ENCODE results near the gene TMEM74B. TPM values are rescaled to one million over a fixed set of nuclear protein-coding genes. Genes with fewer than 3 reads are reported as not detected.

The TMEM74B gene
- total and polyA plus RNA-seq, 10 donors = 0.46 to 2.7 (median 0.77) TPM; not detected in 1

- Histone ChIP-seq H3K4me1 (peaks cover 0 to 45% (median 15%) of the 10 kb centered on the region in 6 donors), H3K27me3 (replicated peaks in 1 of 7) (no peaks in the 10 kb centered on the region), H3K27ac (no peak overlapping the region), H3K9me3 (no peaks in the 10 kb centered on the region), H3K4me3 (no peak overlapping the region), H3K36me3 (peaks cover 3 to 94% (median 84%) of the 10 kb centered on the region in 6 donors)
- 63 to 84% (median 84%) methylated on average over 2 of the region's 2 CpGs for WGBS, 5 donors
- TF ChIP-seq POLR2AphosphoS5 (IDR thresholded peaks at IDR 0.05) (no peak), CTCF (IDR thresholded peaks at IDR 0.05 in 8 of 11, conservative IDR thresholded peaks at IDR 0.05 in 3 of 11) (no peak), POLR2A (IDR thresholded peaks at IDR 0.05) (no peak)
- intact Hi-C loops (cut with DNase I; ENCODE audit: low total_unique reads) = no loop called here
- DNase-seq = no peak
Measured at GRCh38 chr20:1134355-1134754, 50.4 kb downstream of the TMEM74B start.

GRCh38 chr20:1131354-1131753, 53.4 kb downstream of the TMEM74B start:
- intact Hi-C loops (cut with DNase I; ENCODE audit: low total_unique reads) = no loop called here
- H3K4me1 ChIP-seq = peaks cover 0 to 45% (median 15%) of the 10 kb centered on the region in 6 donors
- no peaks in the 10 kb centered on the region for H3K27me3 ChIP-seq (replicated peaks in 1 of 7)
- peak overlapping the region in 2 of 8 donors; percentile 1 to 27 for H3K27ac ChIP-seq
- DNase-seq = no peak
- WGBS, 5 donors = 93 to 99% (median 98%) methylated on average over 3 of the region's 3 CpGs
- no peak overlapping the region for H3K4me3 ChIP-seq
- H3K36me3 ChIP-seq = peaks cover 3 to 94% (median 86%) of the 10 kb centered on the region in 6 donors
- TF ChIP-seq POLR2A (IDR thresholded peaks at IDR 0.05) = no peak
- TF ChIP-seq CTCF (IDR thresholded peaks at IDR 0.05 in 8 of 11, conservative IDR thresholded peaks at IDR 0.05 in 3 of 11) = no peak
- TF ChIP-seq POLR2AphosphoS5 (IDR thresholded peaks at IDR 0.05) = no peak
- no peaks in the 10 kb centered on the region for H3K9me3 ChIP-seq

- no peak overlapping the region for H3K4me3 ChIP-seq
- WGBS, 5 donors = 20 to 49% (median 44%) methylated on average over 5 of the region's 5 CpGs
- peaks cover 0 to 48% (median 16%) of the 10 kb centered on the region in 6 donors for H3K4me1 ChIP-seq
- H3K27me3 ChIP-seq (replicated peaks in 1 of 7) = no peaks in the 10 kb centered on the region
- TF ChIP-seq CTCF (IDR thresholded peaks at IDR 0.05 in 8 of 11, conservative IDR thresholded peaks at IDR 0.05 in 3 of 11) (no peak), POLR2AphosphoS5 (IDR thresholded peaks at IDR 0.05) (peak in 2 of 3 donors; percentile 35 to 60)
- DNase-seq = peak; percentile 90
- peaks cover under 1 to 94% (median 86%) of the 10 kb centered on the region in 6 donors for H3K36me3 ChIP-seq
- intact Hi-C loops (cut with DNase I; ENCODE audit: low total_unique reads) = no loop called here
- no peaks in the 10 kb centered on the region for H3K9me3 ChIP-seq
- peak overlapping the region in 3 of 8 donors; percentile 1 to 41 (median 27) for H3K27ac ChIP-seq
Measured at GRCh38 chr20:1130847-1131246, 53.9 kb downstream of the TMEM74B start.

Other genes with a start within 250 kb of the TMEM74B start
- under 1 TPM in 2 of 7 donors, not detected in 5; 0.20 to 0.32 TPM for gene RSPO4, start 182.7 kb downstream of the TMEM74B start, total RNA-seq
- under 1 TPM in 2 of 3 donors, not detected in 1; 0.02 to 0.09 TPM for gene RSPO4, start 182.7 kb downstream of the TMEM74B start, polyA plus RNA-seq
- gene PSMF1, start 66.4 kb downstream of the TMEM74B start, total RNA-seq = 100 to 1,000 TPM; 110 to 169 (median 134) TPM
- gene PSMF1, start 66.4 kb downstream of the TMEM74B start, polyA plus RNA-seq = 10 to 100 TPM; 25.7 to 49.2 (median 38.7) TPM
- 1 to 10 TPM in 2 of 7 donors, under 1 TPM in 3, not detected in 2; 0.23 to 2.9 (median 0.44) TPM for gene C20orf202, start 18.5 kb upstream of the TMEM74B start, total RNA-seq
- under 1 TPM; 0.06 to 0.26 (median 0.07) TPM for gene C20orf202, start 18.5 kb upstream of the TMEM74B start, polyA plus RNA-seq
- gene RAD21L1, start 41.1 kb upstream of the TMEM74B start, total RNA-seq = not detected
- not detected for gene RAD21L1, start 41.1 kb upstream of the TMEM74B start, polyA plus RNA-seq
- gene SNPH, start 81.3 kb upstream of the TMEM74B start, total RNA-seq = 1 to 10 TPM; 2.0 to 3.5 (median 2.3) TPM
- 1 to 10 TPM in 1 of 3 donors, under 1 TPM in 2; 0.58 to 1.8 (median 0.80) TPM for gene SNPH, start 81.3 kb upstream of the TMEM74B start, polyA plus RNA-seq
- gene SDCBP2, start 144.2 kb upstream of the TMEM74B start, total RNA-seq = 1 to 10 TPM; 2.1 to 7.1 (median 3.5) TPM
- 1 to 10 TPM; 2.0 to 3.7 (median 3.0) TPM for gene SDCBP2, start 144.2 kb upstream of the TMEM74B start, polyA plus RNA-seq
- gene FKBP1A, start 208.1 kb upstream of the TMEM74B start, total RNA-seq = 100 to 1,000 TPM; 167 to 338 (median 260) TPM
- 100 to 1,000 TPM; 135 to 286 (median 209) TPM for gene FKBP1A, start 208.1 kb upstream of the TMEM74B start, polyA plus RNA-seq

Data from spleen (tissue), 11 donors.